VCaP (cell line): ENCODE measurements around the gene CCDC33.

Experiments
- H3K27ac ChIP-seq: fragments of 450-650 bp; 2 replicates; pipeline ENCODE4 v1.5.1; 2017
- TF ChIP-seq, protein P1 (sequence below): fragments of 450-650 bp; conservative IDR thresholded peaks from 2 replicates; pipeline ENCODE4 v1.5.1; 2017; ENCODE audit warnings: mild to moderate bottlenecking, moderate library complexity

Gene CCDC33

GRCh38 chr15:74222240-74223119 is 13.6 kb upstream of the CCDC33 start:
- no peak overlapping the region for H3K27ac ChIP-seq
- TF ChIP-seq, protein P1, sequence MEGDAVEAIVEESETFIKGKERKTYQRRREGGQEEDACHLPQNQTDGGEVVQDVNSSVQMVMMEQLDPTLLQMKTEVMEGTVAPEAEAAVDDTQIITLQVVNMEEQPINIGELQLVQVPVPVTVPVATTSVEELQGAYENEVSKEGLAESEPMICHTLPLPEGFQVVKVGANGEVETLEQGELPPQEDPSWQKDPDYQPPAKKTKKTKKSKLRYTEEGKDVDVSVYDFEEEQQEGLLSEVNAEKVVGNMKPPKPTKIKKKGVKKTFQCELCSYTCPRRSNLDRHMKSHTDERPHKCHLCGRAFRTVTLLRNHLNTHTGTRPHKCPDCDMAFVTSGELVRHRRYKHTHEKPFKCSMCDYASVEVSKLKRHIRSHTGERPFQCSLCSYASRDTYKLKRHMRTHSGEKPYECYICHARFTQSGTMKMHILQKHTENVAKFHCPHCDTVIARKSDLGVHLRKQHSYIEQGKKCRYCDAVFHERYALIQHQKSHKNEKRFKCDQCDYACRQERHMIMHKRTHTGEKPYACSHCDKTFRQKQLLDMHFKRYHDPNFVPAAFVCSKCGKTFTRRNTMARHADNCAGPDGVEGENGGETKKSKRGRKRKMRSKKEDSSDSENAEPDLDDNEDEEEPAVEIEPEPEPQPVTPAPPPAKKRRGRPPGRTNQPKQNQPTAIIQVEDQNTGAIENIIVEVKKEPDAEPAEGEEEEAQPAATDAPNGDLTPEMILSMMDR, result no peak

- TF ChIP-seq, protein P1, result no peak
- no peak overlapping the region for H3K27ac ChIP-seq
Measured at GRCh38 chr15:74225928-74226327, 10.2 kb upstream of the CCDC33 start.

DNA sequence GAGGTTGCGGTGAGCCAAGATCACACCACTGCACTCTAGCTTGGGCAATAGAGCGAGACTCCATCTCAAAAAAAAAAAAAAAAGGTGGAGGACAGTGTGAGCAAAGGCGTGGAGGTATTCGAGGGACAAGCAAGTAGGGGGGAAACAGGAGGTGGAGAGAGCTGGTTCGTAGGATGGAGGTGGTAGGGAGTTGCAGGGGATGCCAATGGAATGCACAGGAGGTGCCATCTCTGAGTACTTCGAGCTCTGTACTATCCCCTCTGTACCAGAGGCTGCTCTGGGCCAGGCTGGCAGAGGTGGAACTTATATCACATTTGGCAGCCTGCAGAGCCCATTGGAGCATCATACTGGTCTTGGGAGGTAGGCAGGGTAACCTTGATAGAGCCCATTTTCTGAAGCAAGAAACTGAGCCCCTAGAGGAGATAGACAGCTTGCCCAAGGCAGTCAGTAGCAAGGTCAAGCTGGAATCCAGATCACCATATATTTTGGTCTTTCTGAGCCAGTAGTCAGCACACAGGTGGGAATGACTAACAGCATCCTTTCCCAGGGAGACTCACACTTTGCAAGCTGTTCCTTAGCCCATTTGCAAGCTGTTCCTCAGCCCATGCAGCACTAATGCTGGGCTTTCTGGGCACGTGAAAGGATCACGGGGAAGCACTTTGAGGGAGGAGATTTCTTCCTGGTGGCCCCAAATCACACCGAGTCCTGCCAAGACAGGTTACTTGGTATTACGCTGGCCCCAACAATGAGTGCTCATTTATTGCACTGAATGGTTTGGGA is 9.2 kb upstream of the CCDC33 start:
- TF ChIP-seq, protein P1, result no peak
- no peak overlapping the region for H3K27ac ChIP-seq

DNA sequence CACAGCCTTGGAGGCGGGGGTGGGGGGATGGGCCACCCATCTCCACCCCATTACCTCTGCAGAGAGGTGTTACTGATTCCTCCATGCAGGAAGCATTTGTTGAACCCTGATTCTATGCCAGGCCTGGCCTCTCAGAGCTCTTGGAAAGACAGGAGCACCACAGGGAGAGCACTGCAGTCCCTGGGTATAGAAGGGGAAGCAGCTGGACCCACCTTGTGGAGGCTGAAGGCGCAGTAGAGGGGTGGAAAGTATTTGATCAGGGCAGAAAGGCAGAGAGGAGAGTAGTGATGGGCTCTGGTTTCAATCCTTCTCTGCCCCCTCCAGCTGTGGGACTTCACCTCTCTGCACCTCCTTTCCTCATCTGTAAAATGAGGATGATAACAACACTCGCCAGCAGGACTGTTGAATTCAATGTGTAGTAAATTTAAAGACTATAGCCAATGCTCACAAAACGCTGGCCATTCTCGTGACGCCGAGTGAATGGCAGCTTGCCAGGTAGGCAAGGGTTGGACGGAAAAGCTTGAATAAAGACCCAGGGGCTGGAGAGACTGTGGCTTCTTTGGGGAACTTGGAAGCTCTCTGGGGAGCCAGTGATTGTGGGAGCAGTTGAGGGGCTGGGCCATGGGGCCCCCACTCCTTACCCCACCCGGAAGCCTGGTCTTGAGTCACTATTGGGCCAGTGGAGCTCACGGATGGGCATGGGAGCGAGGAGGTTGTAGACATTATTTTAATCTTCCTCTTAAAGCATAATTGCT is 8.0 kb upstream of the CCDC33 start:
- no peak overlapping the region for H3K27ac ChIP-seq
- TF ChIP-seq, protein P1, result no peak

GRCh38 chr15:74228723-74229081 is 7.4 kb upstream of the CCDC33 start:
- no peak overlapping the region for H3K27ac ChIP-seq
- TF ChIP-seq, protein P1, result no peak

DNA sequence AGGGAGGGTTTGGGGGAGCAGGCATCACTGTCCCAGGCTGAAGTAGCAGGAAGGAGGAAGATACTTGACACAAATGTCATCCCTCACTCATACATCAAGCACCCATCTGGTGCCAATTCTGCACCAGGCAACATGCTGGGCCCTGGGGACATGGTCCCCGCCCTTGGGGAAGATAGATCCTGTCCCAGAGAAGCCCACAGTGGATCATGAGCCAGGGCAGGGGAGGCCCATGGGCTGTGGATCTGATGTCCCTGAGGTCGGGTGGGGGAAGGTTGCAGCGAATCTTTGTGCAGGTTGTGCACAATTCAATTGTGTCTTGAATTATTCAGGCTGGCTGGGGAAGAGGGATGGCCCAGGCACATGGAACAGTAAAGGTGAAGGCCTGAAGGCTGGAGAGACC is 6.4 kb upstream of the CCDC33 start:
- TF ChIP-seq, protein P1, result no peak
- no peak overlapping the region for H3K27ac ChIP-seq

GRCh38 chr15:74231475-74231874 is 4.7 kb upstream of the CCDC33 start:
- no peak overlapping the region for H3K27ac ChIP-seq
- TF ChIP-seq, protein P1, result no peak
